ENCODE results near the gene TSHZ2.

TSHZ2 gene

GRCh38 chr20:53328961-53329360 is 356.8 kb downstream of the TSHZ2 start:
- TF ChIP-seq GATA2 (IDR thresholded peaks at IDR 0.05; ENCODE audit: low read depth, low read length) (no peak), GATA3 (IDR thresholded peaks at IDR 0.05; ENCODE audit: low read depth, low read length) (no peak)

- TF ChIP-seq GATA2 (IDR thresholded peaks at IDR 0.05; ENCODE audit: low read depth, low read length) (no peak), GATA3 (IDR thresholded peaks at IDR 0.05; ENCODE audit: low read depth, low read length) (no peak)
These were observed 357.6 kb downstream of the TSHZ2 start for GRCh38 chr20:53329781-53330180.

DNA sequence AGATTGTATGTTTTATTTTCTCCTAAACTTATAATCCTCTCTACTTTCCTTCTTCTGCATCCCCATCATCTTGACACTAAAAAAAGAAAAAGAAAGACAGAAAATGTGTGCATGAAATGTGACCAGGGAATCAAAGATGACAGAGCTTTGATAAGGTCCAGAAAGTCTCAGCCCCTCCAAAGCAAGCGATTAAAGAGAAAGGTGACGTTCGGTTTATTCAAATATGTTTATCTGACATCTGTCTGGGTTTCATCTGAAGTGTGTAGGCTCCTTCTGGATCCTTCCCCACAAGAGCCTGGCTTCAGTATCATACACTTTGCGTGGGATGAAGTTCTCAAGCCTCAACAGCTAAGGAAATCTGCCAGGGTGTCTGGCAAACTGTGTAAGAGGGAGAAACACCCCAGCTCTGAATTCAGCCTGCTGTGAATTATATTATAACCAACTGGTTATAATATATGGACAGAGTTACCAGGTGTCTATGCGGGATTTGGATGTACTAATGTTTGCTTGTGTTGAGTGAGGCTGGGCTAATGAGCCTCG is 358.5 kb downstream of the TSHZ2 start:
- TF ChIP-seq GATA3 (IDR thresholded peaks at IDR 0.05; ENCODE audit: low read depth, low read length) (no peak), GATA2 (IDR thresholded peaks at IDR 0.05; ENCODE audit: low read depth, low read length) (no peak)

- TF ChIP-seq GATA3 (IDR thresholded peaks at IDR 0.05; ENCODE audit: low read depth, low read length): no peak
- TF ChIP-seq GATA2 (IDR thresholded peaks at IDR 0.05; ENCODE audit: low read depth, low read length): no peak; the same call in 1 of the 2 replicates
These were observed 359.2 kb downstream of the TSHZ2 start for GRCh38 chr20:53331151-53331973.

- TF ChIP-seq GATA2 (IDR thresholded peaks at IDR 0.05; ENCODE audit: low read depth, low read length): no peak
- TF ChIP-seq GATA3 (IDR thresholded peaks at IDR 0.05; ENCODE audit: low read depth, low read length): no peak
These were observed 360.1 kb downstream of the TSHZ2 start for GRCh38 chr20:53332022-53332837.

DNA sequence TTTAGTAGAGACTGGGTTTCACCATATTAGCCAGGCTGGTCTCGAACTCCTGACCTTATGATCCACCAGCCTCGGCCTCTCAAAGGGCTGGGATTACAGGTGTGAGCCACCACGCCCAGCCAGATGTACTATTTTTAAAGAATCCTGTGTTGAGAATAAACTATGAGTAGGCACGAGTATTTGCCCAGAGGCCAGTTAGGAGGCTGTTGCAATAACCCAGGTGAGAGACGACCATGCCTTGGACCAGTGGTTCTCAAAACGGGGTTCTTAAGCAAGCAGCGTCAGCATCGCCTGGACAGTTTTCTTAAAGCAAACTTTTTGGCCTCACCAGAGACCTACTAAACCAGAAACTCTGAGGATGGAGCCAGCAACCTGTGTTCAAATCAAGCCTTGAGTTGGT is 362.7 kb downstream of the TSHZ2 start:
- no peak for TF ChIP-seq GATA2 (IDR thresholded peaks at IDR 0.05; ENCODE audit: low read depth, low read length)

- TF ChIP-seq GATA2 (IDR thresholded peaks at IDR 0.05; ENCODE audit: low read depth, low read length) (no peak), GATA3 (IDR thresholded peaks at IDR 0.05; ENCODE audit: low read depth, low read length) (no peak)
These were observed 363.4 kb downstream of the TSHZ2 start for GRCh38 chr20:53335555-53335954.

- TF ChIP-seq GATA2 (IDR thresholded peaks at IDR 0.05; ENCODE audit: low read depth, low read length): no peak
- no peak for TF ChIP-seq GATA3 (IDR thresholded peaks at IDR 0.05; ENCODE audit: low read depth, low read length)
These were observed 364.7 kb downstream of the TSHZ2 start for GRCh38 chr20:53336892-53337291.

DNA sequence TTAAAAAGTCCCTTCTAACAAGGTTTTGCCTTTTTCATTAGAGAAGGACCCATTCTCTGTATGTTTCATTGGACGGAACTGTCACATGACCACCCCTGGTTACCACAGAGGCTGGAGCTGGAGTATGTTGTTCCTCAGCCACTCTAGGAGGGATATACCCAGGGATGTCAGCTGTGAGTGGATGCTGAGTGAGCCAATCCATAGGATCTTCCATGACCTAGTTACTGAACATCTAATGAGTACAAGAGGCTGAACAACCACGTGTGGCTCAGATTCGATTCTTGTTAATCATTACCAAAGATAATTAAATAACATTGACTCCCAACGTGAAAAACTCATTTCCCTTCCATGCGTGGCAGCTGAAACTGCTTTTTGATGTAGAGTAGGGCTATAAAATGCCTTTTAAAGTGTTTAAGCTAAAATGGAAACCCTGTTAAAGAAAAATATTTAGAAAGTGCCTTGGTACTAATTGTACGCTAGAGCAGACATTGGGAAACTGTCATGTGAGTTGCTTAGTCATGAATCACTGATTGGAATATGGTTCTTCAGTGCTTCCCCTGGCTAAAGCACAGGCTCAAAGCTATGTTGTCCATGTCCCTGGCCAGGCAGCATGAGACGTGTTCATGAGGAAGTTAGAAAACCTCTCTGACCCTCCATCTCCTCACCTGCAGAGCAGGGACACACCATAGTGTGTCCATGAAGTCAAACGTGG is 365.4 kb downstream of the TSHZ2 start:
- TF ChIP-seq GATA3 (IDR thresholded peaks at IDR 0.05; ENCODE audit: low read depth, low read length) (no peak), GATA2 (IDR thresholded peaks at IDR 0.05; ENCODE audit: low read depth, low read length) (no peak)

- TF ChIP-seq GATA2 (IDR thresholded peaks at IDR 0.05; ENCODE audit: low read depth, low read length) (no peak), GATA3 (IDR thresholded peaks at IDR 0.05; ENCODE audit: low read depth, low read length) (no peak)
These were observed 366.6 kb downstream of the TSHZ2 start for GRCh38 chr20:53338716-53339115.

GRCh38 chr20:53342429-53342828 is 370.3 kb downstream of the TSHZ2 start:
- no peak for TF ChIP-seq GATA3 (IDR thresholded peaks at IDR 0.05; ENCODE audit: low read depth, low read length)

DNA sequence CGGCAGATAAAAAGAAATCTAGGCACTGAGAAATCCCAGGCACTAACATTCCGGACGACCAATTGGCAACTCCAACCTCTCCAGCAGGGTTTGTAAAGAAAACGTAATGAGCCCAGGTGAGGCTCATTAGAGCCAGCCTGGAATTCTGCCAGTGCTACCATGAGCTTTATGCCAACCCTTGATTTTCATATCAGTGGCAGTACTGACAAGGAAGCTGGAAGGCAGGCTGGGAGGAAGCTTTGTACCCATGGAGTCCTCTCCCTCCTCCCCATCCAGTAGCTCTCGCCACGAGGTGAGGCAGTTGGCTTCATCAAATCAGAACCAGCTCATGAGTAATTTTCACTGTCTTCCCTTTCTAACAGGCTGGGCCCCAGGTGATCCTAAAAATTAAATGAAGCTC is 371.3 kb downstream of the TSHZ2 start:
- TF ChIP-seq GATA3 (IDR thresholded peaks at IDR 0.05; ENCODE audit: low read depth, low read length): no peak
- no peak for TF ChIP-seq GATA2 (IDR thresholded peaks at IDR 0.05; ENCODE audit: low read depth, low read length)

DNA sequence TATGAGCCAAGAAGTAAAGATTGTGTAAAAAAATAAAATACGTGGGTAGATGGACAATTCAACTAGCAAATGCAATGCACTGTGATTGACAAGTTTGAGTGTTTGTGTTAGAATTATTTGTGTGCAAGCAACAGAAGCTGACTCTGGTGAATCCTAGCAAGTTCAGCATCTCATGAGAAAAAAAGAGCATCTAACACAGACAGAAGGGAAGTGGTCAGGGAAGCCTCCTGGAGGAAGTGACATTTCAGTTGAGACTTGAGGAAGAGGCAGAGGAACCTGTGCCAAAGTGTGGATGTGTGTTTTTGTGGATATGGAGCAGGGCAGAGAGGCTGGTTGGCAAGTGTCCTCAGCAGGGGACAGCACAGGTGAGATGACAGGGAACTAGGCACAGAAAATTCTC is 372.7 kb downstream of the TSHZ2 start:
- no peak for TF ChIP-seq GATA2 (IDR thresholded peaks at IDR 0.05; ENCODE audit: low read depth, low read length)
- TF ChIP-seq GATA3 (IDR thresholded peaks at IDR 0.05; ENCODE audit: low read depth, low read length): no peak
